OCI-LY3 (cell line): ENCODE measurements around the gene SLC38A10.
A peak's percentile ranks its signal among the peaks of the same experiment; 100 is the strongest.
"Not testable (repeated sequence)": the region's sequence is repeated elsewhere in the genome, so short reads cannot be mapped to it uniquely, and the experiment has no call there.

Experiments
- H2AFZ ChIP-seq: fragments of 200-600, 300-600 bp; shearing (Covaris generic); 2 replicates; pipeline ENCODE4 v1.6.0; 2014; ENCODE audit warnings: antibody characterized with exemption, low read depth, low read length
- H3K27ac ChIP-seq: fragments of 200-600, 300-600 bp; sonication (generic); 2 replicates; pipeline ENCODE4 v1.5.1; 2014; ENCODE audit warnings: mild to moderate bottlenecking, low read length, moderate library complexity, mixed read lengths
- H3K27me3 ChIP-seq: fragments of 200-600, 300-600 bp; sonication (generic); 2 replicates; pipeline ENCODE4 v1.6.1; 2014; ENCODE audit warnings: low read depth, low read length, mixed read lengths
- H3K36me3 ChIP-seq: fragments of 200-600, 300-600 bp; sonication (generic); replicated peaks from 2 replicates; pipeline ENCODE3; 2014; ENCODE audit warnings: low read depth, low read length, mixed read lengths
- H3K4me1 ChIP-seq: fragments of 300-600, 200-600 bp; sonication (generic); 2 replicates; pipeline ENCODE4 v1.6.1; 2014; ENCODE audit warnings: low read length, mixed read lengths
- H3K4me2 ChIP-seq: fragments of 200-600, 300-600 bp; sonication (generic); 2 replicates; pipeline ENCODE4 v1.6.1; 2014; ENCODE audit warnings: low read length, mixed read lengths
- H3K4me3 ChIP-seq: fragments of 300-600, 200-600 bp; sonication (generic); 2 replicates; pipeline ENCODE4 v1.5.1; 2014; ENCODE audit warnings: antibody characterized with exemption, mild to moderate bottlenecking, low read length, moderate library complexity
- H3K79me2 ChIP-seq: fragments of 300-600, 200-600 bp; shearing (Covaris generic); 2 replicates; pipeline ENCODE4 v1.6.1; 2014; ENCODE audit warnings: mild to moderate bottlenecking, low read length, mixed read lengths
- H3K9ac ChIP-seq: fragments of 300-600, 200-600 bp; shearing (Covaris generic); 2 replicates; pipeline ENCODE4 v1.6.0; 2014; ENCODE audit warnings: mild to moderate bottlenecking, low read length, moderate library complexity
- H3K9me3 ChIP-seq: fragments of 200-600, 300-600 bp; shearing (Covaris generic); 2 replicates; pipeline ENCODE4 v1.6.1; 2014; ENCODE audit warnings: low read length, mixed read lengths; ENCODE audit not compliant: insufficient read depth
- H4K20me1 ChIP-seq: fragments of 200-600, 300-600 bp; sonication (generic); 2 replicates; pipeline ENCODE4 v1.6.1; 2016; ENCODE audit warnings: low read length, mixed read lengths; ENCODE audit not compliant: insufficient read depth
- EZH2phosphoT487 ChIP-seq: fragments of 200-600 bp; shearing (Covaris generic); IDR thresholded peaks from 2 replicates; pipeline ENCODE4 v1.6.1; 2018; ENCODE audit warnings: antibody characterized with exemption, mixed run types, low read depth
- TF ChIP-seq, protein P1 (sequence below): fragments of 200-600, 300-600 bp; sonication (generic); IDR thresholded peaks from 2 replicates; pipeline ENCODE4 v1.5.1; 2014; ENCODE audit warnings: antibody characterized with exemption, low read length, low read depth

SLC38A10 gene

DNA sequence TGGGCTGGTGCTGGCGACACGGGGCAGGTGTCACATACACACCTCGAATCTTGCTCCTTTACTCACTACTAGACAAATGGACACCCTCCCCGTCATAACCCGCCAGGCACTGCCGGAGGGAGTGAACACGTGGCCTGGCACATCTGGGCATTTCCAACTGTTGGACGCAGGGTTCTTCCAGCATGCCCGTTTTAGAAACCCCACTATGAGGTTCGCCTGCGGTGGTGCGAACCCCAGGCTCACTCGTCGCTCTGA is 65.5 kb downstream of the SLC38A10 start:
- no peak overlapping the region for H2AFZ ChIP-seq
- H3K9me3 ChIP-seq = peaks cover 3% of the 10 kb centered on the region; the same call in 1 of the 2 replicates
- TF ChIP-seq, protein P1, sequence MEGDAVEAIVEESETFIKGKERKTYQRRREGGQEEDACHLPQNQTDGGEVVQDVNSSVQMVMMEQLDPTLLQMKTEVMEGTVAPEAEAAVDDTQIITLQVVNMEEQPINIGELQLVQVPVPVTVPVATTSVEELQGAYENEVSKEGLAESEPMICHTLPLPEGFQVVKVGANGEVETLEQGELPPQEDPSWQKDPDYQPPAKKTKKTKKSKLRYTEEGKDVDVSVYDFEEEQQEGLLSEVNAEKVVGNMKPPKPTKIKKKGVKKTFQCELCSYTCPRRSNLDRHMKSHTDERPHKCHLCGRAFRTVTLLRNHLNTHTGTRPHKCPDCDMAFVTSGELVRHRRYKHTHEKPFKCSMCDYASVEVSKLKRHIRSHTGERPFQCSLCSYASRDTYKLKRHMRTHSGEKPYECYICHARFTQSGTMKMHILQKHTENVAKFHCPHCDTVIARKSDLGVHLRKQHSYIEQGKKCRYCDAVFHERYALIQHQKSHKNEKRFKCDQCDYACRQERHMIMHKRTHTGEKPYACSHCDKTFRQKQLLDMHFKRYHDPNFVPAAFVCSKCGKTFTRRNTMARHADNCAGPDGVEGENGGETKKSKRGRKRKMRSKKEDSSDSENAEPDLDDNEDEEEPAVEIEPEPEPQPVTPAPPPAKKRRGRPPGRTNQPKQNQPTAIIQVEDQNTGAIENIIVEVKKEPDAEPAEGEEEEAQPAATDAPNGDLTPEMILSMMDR = no peak
- TF ChIP-seq EZH2phosphoT487 = no peak
- no peak overlapping the region for H3K9ac ChIP-seq
- no peaks in the 10 kb centered on the region for H4K20me1 ChIP-seq
- H3K79me2 ChIP-seq = no peaks in the 10 kb centered on the region
- H3K4me2 ChIP-seq = no peak overlapping the region
- peaks cover 28% of the 10 kb centered on the region for H3K4me1 ChIP-seq
- no peak overlapping the region for H3K27ac ChIP-seq
- H3K36me3 ChIP-seq = peaks cover 12% of the 10 kb centered on the region
- no peak overlapping the region for H3K4me3 ChIP-seq
- H3K27me3 ChIP-seq = no peaks in the 10 kb centered on the region

DNA sequence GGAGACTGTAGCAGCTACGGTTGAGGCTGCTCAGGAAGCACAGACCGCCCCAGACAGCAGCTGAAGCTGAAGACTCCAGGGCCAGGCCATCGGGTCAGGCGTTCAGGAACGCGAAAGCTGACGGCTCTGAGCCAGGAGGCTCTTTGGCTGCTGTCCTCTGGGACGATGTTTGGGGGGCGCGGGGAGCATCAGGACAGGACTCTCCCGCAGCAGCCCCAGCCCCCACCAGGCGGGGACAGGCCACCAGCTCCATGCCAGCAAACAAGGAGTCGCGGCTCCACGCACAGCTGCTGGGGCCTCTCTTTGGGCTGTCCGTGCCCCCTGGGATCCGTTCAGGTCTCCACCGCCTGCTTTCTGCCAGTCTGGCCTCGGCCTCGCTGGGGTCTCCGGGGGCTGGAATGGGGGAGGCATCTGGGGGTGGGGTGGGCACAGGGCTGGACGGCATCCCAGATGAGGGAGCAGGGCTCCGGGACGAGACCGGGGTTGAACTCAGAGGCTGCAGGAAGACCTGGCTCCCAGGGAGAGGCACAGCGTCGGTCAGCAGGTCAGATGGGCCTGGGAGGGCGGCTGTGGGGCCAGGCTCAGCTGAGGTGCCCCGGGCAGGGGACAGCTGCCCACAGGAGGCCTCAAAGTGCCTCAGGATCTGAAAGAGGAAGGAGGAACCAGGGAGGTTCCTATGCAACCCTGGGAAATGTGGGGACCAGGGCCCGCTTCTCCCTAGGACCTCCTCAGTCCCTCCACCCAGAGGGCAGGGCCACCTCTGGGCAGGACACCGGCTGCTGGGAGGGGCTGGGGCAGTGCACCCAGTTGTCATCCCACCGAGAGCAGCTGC is 66.1 kb downstream of the SLC38A10 start:
- Histone ChIP-seq H3K4me2 (peak overlapping the region; percentile 79), H3K4me3 (peak overlapping the region; percentile 51), H3K36me3 (peaks cover 12% of the 10 kb centered on the region), H3K27me3 (no peaks in the 10 kb centered on the region), H3K9ac (peak overlapping the region; percentile 61), H3K9me3 (peaks cover 3% of the 10 kb centered on the region; the same call in 1 of the 2 replicates), H2AFZ (peak overlapping the region; percentile 35; the same call in 1 of the 2 replicates), H3K4me1 (peaks cover 28% of the 10 kb centered on the region), H3K79me2 (no peaks in the 10 kb centered on the region), H3K27ac (peak overlapping the region; percentile 84), H4K20me1 (no peaks in the 10 kb centered on the region)
- no peak for TF ChIP-seq EZH2phosphoT487
- TF ChIP-seq, protein P1 = no peak

DNA sequence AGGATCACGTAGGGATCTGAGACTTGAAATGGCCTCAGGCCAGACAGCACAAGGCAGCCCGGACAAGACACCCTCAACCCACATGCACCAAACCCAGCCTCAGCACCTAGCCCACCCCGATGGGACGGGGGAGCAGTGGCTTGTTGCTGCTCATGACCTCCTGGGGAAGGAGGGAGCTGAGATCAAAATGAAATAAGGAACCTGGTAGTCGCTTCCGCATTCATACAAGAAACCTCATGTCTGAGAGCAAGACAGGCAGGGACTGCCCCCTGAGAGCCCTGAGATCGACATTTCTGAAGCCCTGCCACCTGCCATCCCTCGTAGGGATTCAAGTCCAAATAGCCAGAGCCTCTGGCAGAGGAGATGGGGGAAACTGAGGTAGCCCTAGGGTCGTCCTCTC is 66.7 kb downstream of the SLC38A10 start:
- Histone ChIP-seq H3K36me3 (peaks cover 12% of the 10 kb centered on the region), H3K4me3 (peak overlapping the region; percentile 51), H2AFZ (peak overlapping the region; percentile 35; the same call in 1 of the 2 replicates), H3K27ac (peak overlapping the region; percentile 84), H3K4me2 (peak overlapping the region; percentile 79), H3K9me3 (peaks cover 3% of the 10 kb centered on the region; the same call in 1 of the 2 replicates), H3K4me1 (peaks cover 32% of the 10 kb centered on the region), H4K20me1 (no peaks in the 10 kb centered on the region), H3K79me2 (no peaks in the 10 kb centered on the region), H3K9ac (peak overlapping the region; percentile 61), H3K27me3 (no peaks in the 10 kb centered on the region)
- TF ChIP-seq EZH2phosphoT487 = no peak
- TF ChIP-seq, protein P1 = no peak

DNA sequence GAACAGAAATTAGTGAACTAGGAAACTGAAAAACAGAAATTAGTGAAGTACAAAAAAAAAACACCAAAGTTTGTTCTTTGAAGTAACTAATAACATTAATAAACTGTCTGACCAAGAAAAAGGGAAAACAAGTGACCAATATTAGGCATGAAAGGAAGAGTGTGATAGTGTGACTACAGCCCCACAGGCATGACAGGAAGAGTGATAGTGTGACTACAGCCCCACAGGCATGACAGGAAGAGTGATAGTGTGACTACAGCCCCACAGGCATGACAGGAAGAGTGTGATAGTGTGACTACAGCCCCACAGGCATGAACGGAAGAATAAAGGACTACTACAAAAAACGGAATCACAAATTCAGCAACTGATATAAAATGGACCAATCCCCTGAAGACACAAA is 67.5 kb downstream of the SLC38A10 start:
- Histone ChIP-seq H3K9ac (peak overlapping the region; percentile 57; the same call in 1 of the 2 replicates), H3K36me3 (peaks cover 12% of the 10 kb centered on the region), H3K27ac (peak overlapping the region; percentile 84), H3K4me2 (peak overlapping the region; percentile 79), H3K4me1 (peaks cover 34% of the 10 kb centered on the region)
- H4K20me1 ChIP-seq, H2AFZ ChIP-seq, H3K79me2 ChIP-seq, H3K27me3 ChIP-seq, H3K4me3 ChIP-seq, H3K9me3 ChIP-seq: not testable (repeated sequence)
